Right atrium auricular region (tissue), 2 donors: ENCODE results near the gene FGF5. TPM values are rescaled to one million over a fixed set of nuclear protein-coding genes. Genes with fewer than 3 reads are reported as not detected.

ENCODE experiments used
- DNase-seq: peaks from one replicate; pipeline ENCODE4 v3.0.0-alpha.2; 2019; ENCODE audit warnings: low spot score
- H3K27ac ChIP-seq, 2 donors: fragments of 200-600 bp; sonication (generic); 1 replicate in 1 of 2; 2 replicates in 1 of 2; pipeline ENCODE4 v1.5.1; 2016 to 2019
- H3K27me3 ChIP-seq, 2 donors: fragments of 200-600 bp; sonication (generic); one replicate each; pipeline versions ENCODE4 v1.5.1 to v1.6.0; 2017 to 2019
- H3K36me3 ChIP-seq: fragments of 200-600 bp; sonication (generic); one replicate; pipeline ENCODE4 v1.5.1; 2016
- H3K4me1 ChIP-seq, 2 donors: fragments of 200-600 bp; sonication (generic); one replicate each; pipeline versions ENCODE4 v1.5.1 to v1.6.0; 2017 to 2019
- H3K4me3 ChIP-seq, 2 donors: fragments of 200-600 bp; sonication (generic); 1 replicate in 1 of 2; 2 replicates in 1 of 2; pipeline ENCODE4 v1.5.1; 2017 to 2019; ENCODE audit warnings: mild to moderate bottlenecking in 1 of 2, moderate library complexity in 1 of 2
- H3K9me3 ChIP-seq, 2 donors: fragments of 200-600 bp; sonication (generic); one replicate each; pipeline ENCODE4 v1.5.1; 2019
- CTCF ChIP-seq, 2 donors: fragments of 200-600 bp; sonication (generic); IDR thresholded peaks; one replicate each; pipeline ENCODE4 v1.5.1; 2019; ENCODE audit warnings: antibody characterized with exemption in 2 of 2
- total RNA-seq, 2 donors: library from RNA; depleted of rRNA; stranded (reverse); fragments of >200 nt; gene quantifications; one replicate each; pipeline ENCODE4 v1.1.0, GENCODE V29; 2016

FGF5 gene
- total RNA-seq, 2 donors from 2014 or later, result 0.07 TPM; not detected in 1

- TF ChIP-seq CTCF (IDR thresholded peaks at IDR 0.05), result no peak
- no peak for DNase-seq
- no peaks in the 10 kb centered on the region for H3K9me3 ChIP-seq
- no peak overlapping the region for H3K4me3 ChIP-seq
- H3K36me3 ChIP-seq, result no peaks in the 10 kb centered on the region
- no peaks in the 10 kb centered on the region for H3K4me1 ChIP-seq
- no peak overlapping the region for H3K27ac ChIP-seq
- no peaks in the 10 kb centered on the region for H3K27me3 ChIP-seq
Observed at GRCh38 chr4:80226094-80226493, 40.4 kb upstream of the FGF5 start.

DNA sequence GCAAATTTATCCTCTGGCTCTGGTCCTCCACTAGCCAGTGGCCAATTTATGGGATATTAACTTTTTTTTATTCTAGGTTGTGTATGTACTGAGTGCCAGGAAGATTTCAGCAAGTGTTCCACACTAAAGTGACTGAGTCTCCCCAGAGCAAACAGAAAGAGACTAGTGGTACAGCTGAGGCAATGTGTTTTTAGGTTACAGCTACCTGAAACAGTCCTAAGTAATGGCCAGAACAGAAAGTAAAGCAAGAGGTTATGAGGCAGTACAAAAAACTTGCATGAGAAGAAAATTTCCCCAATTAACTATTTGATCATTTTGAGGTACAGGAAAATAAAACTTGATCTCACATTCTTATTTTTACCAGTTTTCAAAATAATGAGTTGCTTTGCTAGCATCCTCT lies 38.0 kb upstream of the FGF5 start:
- Histone ChIP-seq H3K27ac (no peak overlapping the region), H3K36me3 (no peaks in the 10 kb centered on the region), H3K27me3 (no peaks in the 10 kb centered on the region), H3K4me1 (no peaks in the 10 kb centered on the region), H3K4me3 (no peak overlapping the region), H3K9me3 (no peaks in the 10 kb centered on the region)
- TF ChIP-seq CTCF (IDR thresholded peaks at IDR 0.05), result no peak
- DNase-seq, result no peak

DNA sequence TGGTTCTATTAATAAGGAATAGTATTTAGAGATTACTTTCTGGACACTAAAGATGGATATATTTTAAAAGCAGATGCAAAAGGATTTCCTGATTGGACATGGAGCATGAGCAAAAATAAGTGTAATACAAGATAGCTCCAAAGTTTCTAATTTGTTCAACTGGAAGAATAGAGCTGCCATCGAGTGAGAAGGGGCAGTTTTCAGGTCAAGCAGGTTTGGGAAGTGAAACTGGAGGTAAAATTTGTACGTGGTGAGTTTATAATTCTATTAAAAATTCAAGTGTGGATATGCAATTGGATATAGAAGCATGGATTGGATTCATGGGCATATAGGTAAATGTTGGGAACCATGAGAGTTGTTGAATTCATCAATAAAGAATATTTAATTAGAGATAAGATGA lies 37.3 kb upstream of the FGF5 start:
- no peaks in the 10 kb centered on the region for H3K36me3 ChIP-seq
- no peaks in the 10 kb centered on the region for H3K4me1 ChIP-seq
- no peak overlapping the region for H3K27ac ChIP-seq
- no peaks in the 10 kb centered on the region for H3K9me3 ChIP-seq
- no peaks in the 10 kb centered on the region for H3K27me3 ChIP-seq
- no peak for TF ChIP-seq CTCF (IDR thresholded peaks at IDR 0.05)
- H3K4me3 ChIP-seq, result no peak overlapping the region
- no peak for DNase-seq

DNA sequence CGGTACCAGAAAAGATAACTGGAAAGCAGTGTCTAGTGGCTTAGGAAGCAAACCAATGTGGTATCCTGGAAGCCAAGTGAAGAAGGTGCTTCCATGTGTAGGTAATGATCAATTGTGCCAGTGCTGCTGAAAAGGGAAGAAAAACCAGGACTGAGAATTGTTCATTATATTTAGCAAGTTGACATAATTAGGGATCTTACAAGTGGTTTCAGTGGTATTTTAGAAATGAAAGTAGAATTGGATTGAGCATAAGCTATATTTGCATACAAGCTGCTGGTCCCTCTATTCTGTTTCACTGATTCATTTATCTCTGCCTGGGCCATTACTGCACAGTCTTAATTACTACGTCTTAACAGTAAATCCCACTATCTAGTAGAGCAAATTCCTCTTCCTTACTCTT lies 36.9 kb upstream of the FGF5 start:
- Histone ChIP-seq H3K36me3 (no peaks in the 10 kb centered on the region), H3K9me3 (no peaks in the 10 kb centered on the region), H3K27me3 (no peaks in the 10 kb centered on the region), H3K4me3 (no peak overlapping the region), H3K4me1 (no peaks in the 10 kb centered on the region), H3K27ac (no peak overlapping the region)
- no peak for TF ChIP-seq CTCF (IDR thresholded peaks at IDR 0.05)
- no peak for DNase-seq

GRCh38 chr4:80231180-80231579 lies 35.3 kb upstream of the FGF5 start:
- no peaks in the 10 kb centered on the region for H3K9me3 ChIP-seq
- no peaks in the 10 kb centered on the region for H3K27me3 ChIP-seq
- no peak overlapping the region for H3K27ac ChIP-seq
- no peaks in the 10 kb centered on the region for H3K36me3 ChIP-seq
- TF ChIP-seq CTCF (IDR thresholded peaks at IDR 0.05), result no peak
- no peak overlapping the region for H3K4me3 ChIP-seq
- no peak for DNase-seq
- no peaks in the 10 kb centered on the region for H3K4me1 ChIP-seq

DNA sequence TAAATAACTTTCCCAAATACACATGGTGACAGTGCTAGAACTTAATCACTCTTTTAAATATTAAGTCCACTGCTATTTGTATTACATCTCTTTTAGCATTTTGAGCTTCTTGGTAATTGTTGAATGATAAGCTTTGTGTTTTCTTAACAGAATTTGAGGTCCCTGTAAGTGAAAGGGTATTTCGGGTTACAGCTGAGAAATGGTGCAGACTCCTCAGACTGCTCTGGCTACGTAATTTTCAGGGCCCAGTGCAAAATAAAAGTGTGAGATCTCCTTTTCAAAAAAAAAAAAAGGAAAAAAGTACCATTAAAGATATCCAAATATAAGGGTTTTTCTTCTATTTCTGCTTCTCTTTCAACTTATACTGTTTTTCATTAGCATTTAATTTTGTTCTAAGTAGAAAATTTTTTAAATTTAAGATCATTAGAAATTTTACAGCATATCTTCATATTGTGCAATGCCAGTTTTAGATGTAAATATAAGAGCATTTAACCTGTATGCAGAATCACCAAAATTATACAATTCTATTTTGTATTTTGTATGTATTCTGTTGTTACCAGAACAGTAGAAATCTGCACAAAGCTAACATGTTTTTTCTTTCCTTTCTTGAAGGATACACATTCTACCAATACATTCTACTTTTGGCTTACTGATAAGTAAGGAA lies 33.6 kb upstream of the FGF5 start:
- Histone ChIP-seq H3K27ac (no peak overlapping the region), H3K9me3 (no peaks in the 10 kb centered on the region), H3K4me3 (no peak overlapping the region), H3K27me3 (no peaks in the 10 kb centered on the region), H3K36me3 (no peaks in the 10 kb centered on the region), H3K4me1 (no peaks in the 10 kb centered on the region)
- no peak for DNase-seq
- TF ChIP-seq CTCF (IDR thresholded peaks at IDR 0.05), result no peak
